Stimulated activated CD8-positive, alpha-beta memory T cell treated with anti-CD3 and anti-CD28 coated beads, Interleukin-4, amount 100 ng/mL, for 1 hour (primary cell): ENCODE measurements around the gene PRR7.

ENCODE experiments used
- DNase-seq, 2 donors: peaks; one replicate each; pipeline ENCODE4 v3.0.0-alpha.2; 2020; ENCODE audit warnings: low read depth in 2 of 2, low spot score in 1 of 2

Gene PRR7

GRCh38 chr5:177496070-177496726 lies 49.6 kb downstream of the PRR7 start:
- DNase-seq, result no peak

GRCh38 chr5:177496727-177497291 lies 50.2 kb downstream of the PRR7 start:
- no peak for DNase-seq

GRCh38 chr5:177497292-177498012 lies 50.8 kb downstream of the PRR7 start, which contains the start of gene PDLIM7:
Gene PDLIM7 (minus strand): TSS chr5:177497604. CDS start chr5:177496512, 1,092 bp downstream.
- DNase-seq, result peak; percentile 84 to 90

- no peak for DNase-seq
Measured at GRCh38 chr5:177498013-177498787, 51.6 kb downstream of the PRR7 start.

GRCh38 chr5:177499842-177500241 lies 53.2 kb downstream of the PRR7 start:
- no peak for DNase-seq

GRCh38 chr5:177500685-177501522 lies 54.3 kb downstream of the PRR7 start:
- DNase-seq, result peak; percentile 78 to 82

GRCh38 chr5:177501874-177502678 lies 55.5 kb downstream of the PRR7 start:
- no peak for DNase-seq

- no peak for DNase-seq
Measured at GRCh38 chr5:177502886-177503285, 56.3 kb downstream of the PRR7 start.

GRCh38 chr5:177503351-177504085 lies 56.9 kb downstream of the PRR7 start:
- no peak for DNase-seq

GRCh38 chr5:177504086-177505056 lies 57.8 kb downstream of the PRR7 start:
- DNase-seq, result no peak

- DNase-seq, result no peak
Measured at GRCh38 chr5:177505075-177505474, 58.5 kb downstream of the PRR7 start.
